Activated naive CD4-positive, alpha-beta T cell treated with anti-CD3 and anti-CD28 coated beads, Interleukin-2, amount 50 U/mL, for 24 hours (primary cell): ENCODE results near the gene LNX1.

ENCODE experiments used
- H3K27ac Mint-ChIP-seq: one replicate; pipeline ENCODE4 v1.8.0; 2021; ENCODE audit warnings: mild to moderate bottlenecking, mixed read lengths
- H3K27me3 Mint-ChIP-seq: one replicate; pipeline ENCODE4 v1.8.0; 2021; ENCODE audit warnings: mixed read lengths
- H3K36me3 Mint-ChIP-seq: one replicate; pipeline ENCODE4 v1.8.0; 2021; ENCODE audit warnings: mixed read lengths
- H3K4me1 Mint-ChIP-seq: one replicate; pipeline ENCODE4 v1.8.0; 2021; ENCODE audit warnings: mixed read lengths
- H3K4me3 Mint-ChIP-seq: one replicate; pipeline ENCODE4 v1.8.0; 2021; ENCODE audit warnings: mild to moderate bottlenecking, mixed read lengths
- H3K9me3 Mint-ChIP-seq: one replicate; pipeline ENCODE4 v1.8.0; 2021; ENCODE audit warnings: mixed read lengths

The LNX1 gene

GRCh38 chr4:53591372-53591892, at the start of gene LNX1:
LNX1 (minus strand) TSS chr4:53591486; CDS start chr4:53574002, 17,484 bp downstream.
- no peaks in the 10 kb centered on the region for H3K9me3 Mint-ChIP-seq
- H3K27ac Mint-ChIP-seq: no peak within 1 kb of the TSS
- no peaks in the 10 kb centered on the region for H3K36me3 Mint-ChIP-seq
- peaks cover 15% of the 10 kb centered on the region for H3K4me1 Mint-ChIP-seq
- peak within 1 kb of the TSS; percentile 31 for H3K4me3 Mint-ChIP-seq
- H3K27me3 Mint-ChIP-seq: peaks cover 32% of the 10 kb centered on the region

- Mint-ChIP-seq H3K27ac (no peak overlapping the region), H3K9me3 (no peaks in the 10 kb centered on the region), H3K36me3 (no peaks in the 10 kb centered on the region), H3K4me1 (no peaks in the 10 kb centered on the region), H3K4me3 (no peak overlapping the region), H3K27me3 (peaks cover 6% of the 10 kb centered on the region)
These were observed 49.5 kb upstream of the LNX1 start for GRCh38 chr4:53640576-53641453.

- Mint-ChIP-seq H3K27me3 (peaks cover 7% of the 10 kb centered on the region), H3K4me3 (no peak overlapping the region), H3K4me1 (no peaks in the 10 kb centered on the region), H3K36me3 (no peaks in the 10 kb centered on the region), H3K9me3 (no peaks in the 10 kb centered on the region), H3K27ac (no peak overlapping the region)
These were observed 47.6 kb upstream of the LNX1 start for GRCh38 chr4:53638919-53639318.

- H3K27ac Mint-ChIP-seq: no peak overlapping the region
- no peaks in the 10 kb centered on the region for H3K36me3 Mint-ChIP-seq
- peaks cover 10% of the 10 kb centered on the region for H3K27me3 Mint-ChIP-seq
- no peaks in the 10 kb centered on the region for H3K9me3 Mint-ChIP-seq
- H3K4me3 Mint-ChIP-seq: no peak overlapping the region
- no peaks in the 10 kb centered on the region for H3K4me1 Mint-ChIP-seq
These were observed 46.1 kb upstream of the LNX1 start for GRCh38 chr4:53637348-53637747.

GRCh38 chr4:53635697-53636483, 44.6 kb upstream of the LNX1 start:
- no peaks in the 10 kb centered on the region for H3K36me3 Mint-ChIP-seq
- H3K4me1 Mint-ChIP-seq: no peaks in the 10 kb centered on the region
- no peak overlapping the region for H3K27ac Mint-ChIP-seq
- H3K27me3 Mint-ChIP-seq: peaks cover 12% of the 10 kb centered on the region
- no peaks in the 10 kb centered on the region for H3K9me3 Mint-ChIP-seq
- no peak overlapping the region for H3K4me3 Mint-ChIP-seq

GRCh38 chr4:53633608-53634007, 42.3 kb upstream of the LNX1 start:
- no peak overlapping the region for H3K4me3 Mint-ChIP-seq
- H3K36me3 Mint-ChIP-seq: no peaks in the 10 kb centered on the region
- no peaks in the 10 kb centered on the region for H3K9me3 Mint-ChIP-seq
- H3K4me1 Mint-ChIP-seq: no peaks in the 10 kb centered on the region
- H3K27ac Mint-ChIP-seq: no peak overlapping the region
- peaks cover 17% of the 10 kb centered on the region for H3K27me3 Mint-ChIP-seq

- H3K4me1 Mint-ChIP-seq: no peaks in the 10 kb centered on the region
- no peak overlapping the region for H3K27ac Mint-ChIP-seq
- H3K9me3 Mint-ChIP-seq: peaks cover 4% of the 10 kb centered on the region
- H3K4me3 Mint-ChIP-seq: no peak overlapping the region
- no peaks in the 10 kb centered on the region for H3K36me3 Mint-ChIP-seq
- H3K27me3 Mint-ChIP-seq: peaks cover 16% of the 10 kb centered on the region
These were observed 38.0 kb upstream of the LNX1 start for GRCh38 chr4:53629296-53629695.

- peaks cover 11% of the 10 kb centered on the region for H3K27me3 Mint-ChIP-seq
- peaks cover 7% of the 10 kb centered on the region for H3K9me3 Mint-ChIP-seq
- H3K4me1 Mint-ChIP-seq: no peaks in the 10 kb centered on the region
- H3K36me3 Mint-ChIP-seq: no peaks in the 10 kb centered on the region
- no peak overlapping the region for H3K27ac Mint-ChIP-seq
- no peak overlapping the region for H3K4me3 Mint-ChIP-seq
These were observed 35.2 kb upstream of the LNX1 start for GRCh38 chr4:53626491-53626890.

- no peak overlapping the region for H3K4me3 Mint-ChIP-seq
- peaks cover 11% of the 10 kb centered on the region for H3K27me3 Mint-ChIP-seq
- no peak overlapping the region for H3K27ac Mint-ChIP-seq
- H3K9me3 Mint-ChIP-seq: peaks cover 7% of the 10 kb centered on the region
- no peaks in the 10 kb centered on the region for H3K36me3 Mint-ChIP-seq
- no peaks in the 10 kb centered on the region for H3K4me1 Mint-ChIP-seq
These were observed 34.6 kb upstream of the LNX1 start for GRCh38 chr4:53625888-53626287.

- Mint-ChIP-seq H3K4me3 (no peak overlapping the region), H3K36me3 (no peaks in the 10 kb centered on the region), H3K4me1 (no peaks in the 10 kb centered on the region), H3K9me3 (peaks cover 7% of the 10 kb centered on the region), H3K27ac (no peak overlapping the region), H3K27me3 (peaks cover 4% of the 10 kb centered on the region)
These were observed 31.5 kb upstream of the LNX1 start for GRCh38 chr4:53622739-53623151.

- peaks cover 7% of the 10 kb centered on the region for H3K9me3 Mint-ChIP-seq
- H3K4me1 Mint-ChIP-seq: no peaks in the 10 kb centered on the region
- H3K36me3 Mint-ChIP-seq: no peaks in the 10 kb centered on the region
- H3K27me3 Mint-ChIP-seq: peaks cover 1% of the 10 kb centered on the region
- H3K27ac Mint-ChIP-seq: no peak overlapping the region
- H3K4me3 Mint-ChIP-seq: no peak overlapping the region
These were observed 29.7 kb upstream of the LNX1 start for GRCh38 chr4:53620956-53621355.

- Mint-ChIP-seq H3K4me3 (no peak overlapping the region), H3K27ac (no peak overlapping the region), H3K9me3 (peaks cover 5% of the 10 kb centered on the region), H3K27me3 (peaks cover 2% of the 10 kb centered on the region), H3K36me3 (no peaks in the 10 kb centered on the region), H3K4me1 (no peaks in the 10 kb centered on the region)
These were observed 28.1 kb upstream of the LNX1 start for GRCh38 chr4:53619431-53619830.

GRCh38 chr4:53618321-53618720, 27.0 kb upstream of the LNX1 start:
- Mint-ChIP-seq H3K27ac (no peak overlapping the region), H3K27me3 (peaks cover 2% of the 10 kb centered on the region), H3K4me1 (no peaks in the 10 kb centered on the region), H3K9me3 (no peaks in the 10 kb centered on the region), H3K36me3 (no peaks in the 10 kb centered on the region), H3K4me3 (no peak overlapping the region)

- peaks cover 2% of the 10 kb centered on the region for H3K27me3 Mint-ChIP-seq
- H3K4me1 Mint-ChIP-seq: no peaks in the 10 kb centered on the region
- no peak overlapping the region for H3K4me3 Mint-ChIP-seq
- H3K27ac Mint-ChIP-seq: no peak overlapping the region
- no peaks in the 10 kb centered on the region for H3K9me3 Mint-ChIP-seq
- no peaks in the 10 kb centered on the region for H3K36me3 Mint-ChIP-seq
These were observed 25.9 kb upstream of the LNX1 start for GRCh38 chr4:53617101-53617680.

- Mint-ChIP-seq H3K4me1 (no peaks in the 10 kb centered on the region), H3K36me3 (no peaks in the 10 kb centered on the region), H3K9me3 (no peaks in the 10 kb centered on the region), H3K27me3 (peaks cover 2% of the 10 kb centered on the region), H3K27ac (no peak overlapping the region), H3K4me3 (no peak overlapping the region)
These were observed 24.9 kb upstream of the LNX1 start for GRCh38 chr4:53616219-53616618.

- Mint-ChIP-seq H3K36me3 (no peaks in the 10 kb centered on the region), H3K27ac (no peak overlapping the region), H3K4me1 (no peaks in the 10 kb centered on the region)
These were observed 23.3 kb upstream of the LNX1 start for GRCh38 chr4:53614591-53614990.

More at GRCh38 chr4:53614591-53614990, 23.3 kb upstream of the LNX1 start:
- Mint-ChIP-seq H3K4me3 (no peak overlapping the region), H3K9me3 (no peaks in the 10 kb centered on the region), H3K27me3 (peaks cover 2% of the 10 kb centered on the region)
